Heart right ventricle (tissue), 16 donors: ENCODE data around the gene C9orf50. TPM values are rescaled to one million over a fixed set of nuclear protein-coding genes. Genes with fewer than 3 reads are reported as not detected.

ENCODE experiments used
- ATAC-seq, 8 donors: fragments of 200-7000 bp; cut with Tn5 transposase; one replicate each; pipeline ENCODE4 v1.9.1; 2020; ENCODE audit warnings: mild to moderate bottlenecking in 8 of 8, moderate library complexity in 8 of 8, moderate number of reproducible peaks in 1 of 8
- DNase-seq, 2 donors: peaks; one replicate each; pipeline ENCODE4 v3.0.0-alpha.2; 2020
- H3K27ac ChIP-seq, 10 donors: fragments of 200-600 bp; sonication (generic) in 2 of 10; one replicate each; pipeline versions ENCODE4 v1.5.0 to v1.8.0; 2020 to 2022; ENCODE audit warnings: mild to moderate bottlenecking in 3 of 10
- H3K27me3 ChIP-seq, 7 donors: fragments of 200-600 bp; one replicate each; pipeline ENCODE4 v1.8.0; 2021 to 2022; ENCODE audit warnings: mild to moderate bottlenecking in 2 of 7
- H3K36me3 ChIP-seq, 9 donors: fragments of 200-600 bp; sonication (generic) in 1 of 9; one replicate each; pipeline versions ENCODE4 v1.5.0 to v1.8.0; 2020 to 2022; ENCODE audit warnings: mild to moderate bottlenecking in 2 of 9
- H3K4me1 ChIP-seq, 9 donors: fragments of 200-600 bp; sonication (generic) in 1 of 9; one replicate each; pipeline versions ENCODE4 v1.5.0 to v1.8.0; 2020 to 2022; ENCODE audit warnings: mild to moderate bottlenecking in 4 of 9
- H3K4me3 ChIP-seq, 10 donors: fragments of 200-600 bp; sonication (generic) in 2 of 10; one replicate each; pipeline versions ENCODE4 v1.5.0 to v1.8.0; 2020 to 2022; ENCODE audit warnings: mild to moderate bottlenecking in 7 of 10, moderate library complexity in 2 of 10
- H3K9me3 ChIP-seq, 11 donors: fragments of 200-600 bp in 10 of 11; sonication (generic) in 2 of 11; one replicate each; pipeline versions ENCODE4 v1.5.0 to v1.8.0; 2013 to 2022; ENCODE audit warnings: mild to moderate bottlenecking in 2 of 11, control low read depth in 1 of 11, moderate library complexity in 1 of 11
- whole genome bisulfite sequencing, 2 donors: extraction: QIAGEN DNeasy Blood & Tissue Kit; methylation state at CpG; one replicate each; pipeline ENCODE4 v1.1.7; 2013; ENCODE audit warnings: inconsistent platforms in 1 of 2; 5-methylcytosine and 5-hydroxymethylcytosine counted together
- intact Hi-C, 10 donors: fragments of 100-400 bp; cut with DNase I; formaldehyde crosslinking; loops; one replicate each; pipeline versions ENCODE4 v1.11.1 to v1.14.2; 2022
- polyA plus RNA-seq, 2 donors: library from polyadenylated mRNA; stranded (reverse); fragments of 200-250 nt; gene quantifications; one replicate each; pipeline ENCODE4 v1.2.3, GENCODE V29; 2013
- total RNA-seq, 10 donors: library from RNA; stranded (reverse); fragmentation: NEBNext Ultra II Directional in 3 of 10; extraction: Animal tissue kit (Norgen Biotek cat#: 25700) in 3 of 10; gene quantifications; one replicate each; pipeline versions ENCODE4 v1.2.1 to v1.2.4, GENCODE V29; 2021 to 2023
- TF ChIP-seq, protein P1 (sequence below), 9 donors: fragments of 200-600 bp; sonication (generic) in 2 of 9; IDR thresholded peaks; one replicate each; pipeline versions ENCODE4 v1.5.0 to v1.8.0; 2021 to 2022; ENCODE audit warnings: antibody characterized with exemption in 9 of 9, mild to moderate bottlenecking in 5 of 9, moderate library complexity in 1 of 9
- donor health status: Arrhythmogenic right ventricular cardiomyopathy.
- donor health status: ischemic (EF 13 %, LVEDD 7.1; RV severe dilation, severe dysfunction).
- donor health status: healthy with polysubstance abuse.
- donor health status: DM: no; HTN: yes; CAD: no.
- donor health status: DM: no; HTN: no; CAD: no.
- donor health status: ischemic (EF 25% LVEDD 6.9; RV normal size, moderate dysfunction).
- donor health status: ischemic (EF 25% LVEDD 5.7; RV mildly dilated, moderate dysfunction).
- donor health status: healthy.
- donor health status: DM: yes; HTN: yes; CAD: no.
- donor health status: Ischemic cardiomyopathy.
- donor health status: ischemic (EF 35%, LVEDD 5.7; RV mildly dilated, moderate dysfunction).
- donor health status: nonischemic (EF 11% LVEDD 7.7; RV severe dilation, severe dysfunction).
- donor health status: DM: yes; HTN: yes; CAD: no.
- donor health status: PGD.
- donor health status: ischemic (EF 29% LVEDD 5.4; RV normal size, mild dysfunction).
- donor health status: nonischemic (EF 23%, LVEDD 6.1; RV moderate dilation, normal function).

C9orf50 gene
- total and polyA plus RNA-seq, 12 donors, result not detected

GRCh38 chr9:129649726-129650679 is 29.1 kb upstream of the C9orf50 start:
- intact Hi-C loops, result loop anchor here in 9 of 10 donors (5.0 to 10.0 kb wide), 4 partner anchors 67 to 137 kb away; no protein-coding TSS in a partner anchor
- TF ChIP-seq, protein P1, sequence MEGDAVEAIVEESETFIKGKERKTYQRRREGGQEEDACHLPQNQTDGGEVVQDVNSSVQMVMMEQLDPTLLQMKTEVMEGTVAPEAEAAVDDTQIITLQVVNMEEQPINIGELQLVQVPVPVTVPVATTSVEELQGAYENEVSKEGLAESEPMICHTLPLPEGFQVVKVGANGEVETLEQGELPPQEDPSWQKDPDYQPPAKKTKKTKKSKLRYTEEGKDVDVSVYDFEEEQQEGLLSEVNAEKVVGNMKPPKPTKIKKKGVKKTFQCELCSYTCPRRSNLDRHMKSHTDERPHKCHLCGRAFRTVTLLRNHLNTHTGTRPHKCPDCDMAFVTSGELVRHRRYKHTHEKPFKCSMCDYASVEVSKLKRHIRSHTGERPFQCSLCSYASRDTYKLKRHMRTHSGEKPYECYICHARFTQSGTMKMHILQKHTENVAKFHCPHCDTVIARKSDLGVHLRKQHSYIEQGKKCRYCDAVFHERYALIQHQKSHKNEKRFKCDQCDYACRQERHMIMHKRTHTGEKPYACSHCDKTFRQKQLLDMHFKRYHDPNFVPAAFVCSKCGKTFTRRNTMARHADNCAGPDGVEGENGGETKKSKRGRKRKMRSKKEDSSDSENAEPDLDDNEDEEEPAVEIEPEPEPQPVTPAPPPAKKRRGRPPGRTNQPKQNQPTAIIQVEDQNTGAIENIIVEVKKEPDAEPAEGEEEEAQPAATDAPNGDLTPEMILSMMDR (IDR thresholded peaks at IDR 0.05), result no peak

DNA sequence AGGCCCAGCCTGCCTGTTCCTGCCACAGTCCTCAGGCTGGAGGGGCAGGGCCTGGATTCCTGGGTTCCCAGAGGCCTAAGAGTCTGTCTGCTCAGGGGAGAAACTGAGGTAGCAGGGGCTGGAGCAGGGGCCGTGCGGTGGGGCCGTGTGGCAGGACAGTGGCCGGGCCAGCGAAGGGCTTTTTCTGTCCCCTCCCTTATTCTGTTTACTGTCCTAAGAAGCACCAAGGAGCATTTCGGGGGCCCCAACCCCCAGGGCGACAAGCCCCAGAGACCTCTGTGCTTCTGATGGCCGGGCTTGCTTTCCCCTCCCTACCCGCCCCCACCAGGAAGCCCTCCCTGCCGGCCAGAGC is 27.8 kb upstream of the C9orf50 start:
- no peaks in the 10 kb centered on the region for H3K27me3 ChIP-seq
- no peak overlapping the region for H3K27ac ChIP-seq
- H3K36me3 ChIP-seq, result no peaks in the 10 kb centered on the region
- WGBS, 2 donors, result 73 to 84% methylated on average over 10 of the region's 10 CpGs
- TF ChIP-seq, protein P1 (IDR thresholded peaks at IDR 0.05), result no peak
- no peaks in the 10 kb centered on the region for H3K4me1 ChIP-seq
- intact Hi-C loops, result loop anchor here in 8 of 10 donors (5.0 to 10.0 kb wide), 3 partner anchors 76 to 139 kb away; no protein-coding TSS in a partner anchor
- DNase-seq, result no peak
- ATAC-seq, result no peak
- H3K9me3 ChIP-seq, result no peaks in the 10 kb centered on the region
- H3K4me3 ChIP-seq, result no peak overlapping the region

More at GRCh38 chr9:129649726-129650679, 29.1 kb upstream of the C9orf50 start:
- no peaks in the 10 kb centered on the region for H3K9me3 ChIP-seq
- no peaks in the 10 kb centered on the region for H3K36me3 ChIP-seq
- peaks cover 0 to 11% (median 0%) of the 10 kb centered on the region in 9 donors for H3K4me1 ChIP-seq
- H3K27ac ChIP-seq, result no peak overlapping the region
- DNase-seq (no peak), ATAC-seq (no peak)
- WGBS, 2 donors, result 83 to 89% methylated on average over 20 of the region's 20 CpGs
- no peaks in the 10 kb centered on the region for H3K27me3 ChIP-seq
- H3K4me3 ChIP-seq, result no peak overlapping the region

GRCh38 chr9:129648092-129648763 is 27.3 kb upstream of the C9orf50 start:
- H3K27ac ChIP-seq, result no peak overlapping the region
- TF ChIP-seq, protein P1 (IDR thresholded peaks at IDR 0.05), result no peak
- intact Hi-C loops, result loop anchor here in 8 of 10 donors (5.0 to 10.0 kb wide), 3 partner anchors 77 to 139 kb away; no protein-coding TSS in a partner anchor
- no peaks in the 10 kb centered on the region for H3K36me3 ChIP-seq
- DNase-seq (no peak), ATAC-seq (peak in 1 of 8 donors; percentile 10)
- H3K9me3 ChIP-seq, result no peaks in the 10 kb centered on the region
- 60 to 67% methylated on average over 15 to 16 of the region's 16 CpGs for WGBS, 2 donors
- H3K4me1 ChIP-seq, result no peaks in the 10 kb centered on the region
- H3K4me3 ChIP-seq, result no peak overlapping the region
- no peaks in the 10 kb centered on the region for H3K27me3 ChIP-seq

DNA sequence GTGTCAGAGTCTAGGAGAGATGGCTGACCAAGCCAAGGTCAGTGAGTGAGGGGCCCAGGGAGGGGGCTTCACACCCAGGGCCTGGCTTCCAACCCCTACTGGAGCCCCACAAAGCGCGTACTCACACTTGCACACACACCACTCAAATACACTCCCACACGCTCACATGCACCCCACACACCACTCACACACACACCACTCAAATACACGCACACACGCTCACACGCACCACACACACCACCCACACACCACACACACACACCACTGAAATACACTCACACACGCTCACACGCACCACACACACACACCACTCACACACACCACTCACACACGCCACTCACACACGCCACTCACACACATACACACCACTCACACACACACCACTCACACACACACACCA is 26.7 kb upstream of the C9orf50 start:
- H3K4me1 ChIP-seq, result peaks cover 0 to 2% (median 0%) of the 10 kb centered on the region in 9 donors
- ATAC-seq, result no peak
- WGBS, 2 donors, result 90 to 91% methylated on average over 10 of the region's 10 CpGs
- H3K36me3 ChIP-seq, result no peaks in the 10 kb centered on the region
- H3K27me3 ChIP-seq, result no peaks in the 10 kb centered on the region
- no peaks in the 10 kb centered on the region for H3K9me3 ChIP-seq
- TF ChIP-seq, protein P1 (IDR thresholded peaks at IDR 0.05), result no peak
- H3K4me3 ChIP-seq, result no peak overlapping the region
- no peak overlapping the region for H3K27ac ChIP-seq
- intact Hi-C loops, result loop anchor here in 8 of 10 donors (5.0 to 10.0 kb wide), 3 partner anchors 77 to 140 kb away; no protein-coding TSS in a partner anchor
- DNase-seq, result no peak
